HG03432 (cell line): Measurements from ENCODE around the gene OLAH.
A peak's percentile ranks its signal among the peaks of the same experiment; 100 is the strongest.

Experiments
- ATAC-seq: cut with Tn5 transposase; IDR thresholded peaks from one replicate; pipeline ENCODE4 v1.9.1; 2021; ENCODE audit warnings: mild to moderate bottlenecking, moderate library complexity; ENCODE audit not compliant: unreplicated experiment

Gene OLAH

DNA sequence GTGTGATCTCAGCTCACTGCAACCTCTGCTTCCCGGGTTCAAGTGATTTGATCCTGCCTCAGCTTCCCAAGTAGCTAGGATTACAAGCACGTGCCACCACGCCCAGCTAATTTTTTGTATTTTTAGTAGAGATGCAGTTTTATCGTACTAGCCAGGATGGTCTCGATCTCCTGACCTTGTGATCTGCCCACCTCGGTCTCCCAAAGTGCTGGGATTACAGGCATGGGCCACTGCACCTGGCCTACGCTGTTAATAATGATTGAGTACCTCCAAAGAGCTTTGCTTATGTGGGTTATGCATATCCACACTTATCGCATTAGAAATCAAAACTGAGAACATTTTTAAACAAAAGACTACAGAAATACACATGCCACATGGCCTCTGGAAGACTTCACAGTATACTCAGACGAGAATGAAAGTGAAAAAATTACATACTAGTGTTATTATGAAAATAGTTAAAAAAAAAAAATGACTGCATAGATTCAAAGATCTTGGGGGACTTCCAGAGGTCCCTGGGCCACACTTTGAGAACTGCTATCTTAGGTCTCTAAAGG lies 78.8 kb downstream of the OLAH start:
- ATAC-seq = peak; percentile 92
